HepG2 (cell line): ENCODE data around the gene CLEC3A. TPM values are rescaled to one million over a fixed set of nuclear protein-coding genes. Genes with fewer than 3 reads are reported as not detected.

ENCODE experiments used
- ARNTL ChIP-seq: sonication (generic); formaldehyde crosslinking; IDR thresholded peaks from 2 replicates; pipeline ENCODE4 v1.4.0; 2020; ENCODE audit warnings: mild to moderate bottlenecking, missing genetic modification reagents
- ATRX ChIP-seq: sonication (generic); formaldehyde crosslinking; IDR thresholded peaks from 2 replicates; pipeline ENCODE4 v1.4.0; 2020; ENCODE audit warnings: missing genetic modification reagents, borderline replicate concordance
- HCFC1 ChIP-seq: fragments of 150-350 bp; IDR thresholded peaks from 2 replicates; pipeline ENCODE4 v1.6.1; 2014; ENCODE audit warnings: low read depth, low read length
- IKZF1 ChIP-seq: fragments of 450-650 bp; IDR thresholded peaks from 2 replicates; pipeline ENCODE4 v1.7.1; 2016
- MAFF ChIP-seq: IDR thresholded peaks from 2 replicates; pipeline ENCODE4 v1.6.1; 2011; ENCODE audit warnings: low read depth, low read length, improper control_type of control experiment
- MLLT10 ChIP-seq: sonication (generic); formaldehyde crosslinking; IDR thresholded peaks from 2 replicates; pipeline ENCODE4 v1.4.0; 2020; ENCODE audit warnings: missing genetic modification reagents
- PCBP2 ChIP-seq: fragments of 200-400 bp; formaldehyde crosslinking; optimal IDR thresholded peaks from 2 replicates; pipeline ENCODE3; 2018; ENCODE audit warnings: low read length, low read depth; ENCODE audit not compliant: poor library complexity, severe bottlenecking
- RBFOX2 ChIP-seq: fragments of 200-400 bp; formaldehyde crosslinking; IDR thresholded peaks from 2 replicates; pipeline ENCODE4 v1.6.1; 2017; ENCODE audit warnings: low read depth, mild to moderate bottlenecking, low read length
- SALL2 ChIP-seq: sonication (generic); formaldehyde crosslinking; IDR thresholded peaks from 2 replicates; pipeline ENCODE4 v1.8.1; 2023; ENCODE audit warnings: mild to moderate bottlenecking, missing genetic modification reagents, inconsistent platforms
- SOX6 ChIP-seq, 2 experiments: fragments of 450-650 bp in 1 of 2; sonication (generic) in 1 of 2; formaldehyde crosslinking in 1 of 2; IDR thresholded peaks; 2 replicates each; pipeline versions ENCODE4 v1.4.0 to v1.6.1; 2017 to 2020; ENCODE audit warnings: antibody characterized with exemption in 1 of 2, mild to moderate bottlenecking in 1 of 2, missing genetic modification reagents in 1 of 2
- ZNF317 ChIP-seq: sonication (generic); formaldehyde crosslinking; IDR thresholded peaks from 2 replicates; pipeline ENCODE4 v1.5.0; 2020; ENCODE audit warnings: mild to moderate bottlenecking, missing genetic modification reagents
- ZNF510 ChIP-seq: sonication (generic); formaldehyde crosslinking; IDR thresholded peaks from 2 replicates; pipeline ENCODE4 v1.4.0; 2020; ENCODE audit warnings: low read depth, mild to moderate bottlenecking, missing genetic modification reagents
- ZNF790 ChIP-seq: sonication (generic); formaldehyde crosslinking; IDR thresholded peaks from 2 replicates; pipeline ENCODE4 v1.8.0; 2022; ENCODE audit warnings: missing genetic modification reagents, mild to moderate bottlenecking, borderline replicate concordance
- polyA plus RNA-seq, 8 experiments: library from polyadenylated mRNA; depleted of rRNA in 3 of 8; stranded (reverse) in 7 of 8; unstranded in 1 of 8; fragments of >200 nt; fragmentation: Illumina TruSeq in 4 of 8; extraction: Trizol in 4 of 8; gene quantifications; 2 replicates each; pipeline versions ENCODE4 v1.2.1 to v1.2.3, GENCODE V29; 2011 to 2016; ENCODE audit warnings: low read depth in 4 of 8, missing spikeins in 1 of 8, mixed read lengths in 1 of 8; ENCODE audit not compliant: insufficient read depth in 1 of 8
- total RNA-seq, 5 experiments: library from RNA; depleted of rRNA; stranded (reverse); fragments of >200 nt; fragmentation: Illumina TruSeq; extraction: Trizol; gene quantifications; 2 replicates each; pipeline ENCODE4 v1.2.3, GENCODE V29; 2016; ENCODE audit warnings: low read depth in 1 of 5
- TF ChIP-seq, protein P1 (sequence below): sonication (generic); formaldehyde crosslinking; conservative IDR thresholded peaks from 2 replicates; pipeline ENCODE4 v1.4.0; 2020; ENCODE audit warnings: mild to moderate bottlenecking, missing genetic modification reagents, moderate library complexity
- TF ChIP-seq, protein P2 (sequence below): IDR thresholded peaks from 2 replicates; pipeline ENCODE4 v1.4.0; 2020; ENCODE audit warnings: mild to moderate bottlenecking, missing genetic modification reagents
- TF ChIP-seq, protein P3 (sequence below): IDR thresholded peaks from 2 replicates; pipeline ENCODE4 v1.6.1; 2016; ENCODE audit warnings: missing compliant biosample characterization, missing genetic modification reagents, borderline replicate concordance
- TF ChIP-seq, protein P4 (sequence below): sonication (generic); formaldehyde crosslinking; IDR thresholded peaks from 2 replicates; pipeline ENCODE4 v1.5.1; 2020; ENCODE audit warnings: missing genetic modification reagents, mild to moderate bottlenecking, borderline replicate concordance
- TF ChIP-seq, protein P5 (sequence below): IDR thresholded peaks from 2 replicates; pipeline ENCODE4 v1.6.1; 2016; ENCODE audit warnings: control low read depth

CLEC3A gene
- total and polyA plus RNA-seq, 2 of the 13 experiments (the other 11 are each of a cell fraction or from before 2014, with no cell fraction given), result not detected

DNA sequence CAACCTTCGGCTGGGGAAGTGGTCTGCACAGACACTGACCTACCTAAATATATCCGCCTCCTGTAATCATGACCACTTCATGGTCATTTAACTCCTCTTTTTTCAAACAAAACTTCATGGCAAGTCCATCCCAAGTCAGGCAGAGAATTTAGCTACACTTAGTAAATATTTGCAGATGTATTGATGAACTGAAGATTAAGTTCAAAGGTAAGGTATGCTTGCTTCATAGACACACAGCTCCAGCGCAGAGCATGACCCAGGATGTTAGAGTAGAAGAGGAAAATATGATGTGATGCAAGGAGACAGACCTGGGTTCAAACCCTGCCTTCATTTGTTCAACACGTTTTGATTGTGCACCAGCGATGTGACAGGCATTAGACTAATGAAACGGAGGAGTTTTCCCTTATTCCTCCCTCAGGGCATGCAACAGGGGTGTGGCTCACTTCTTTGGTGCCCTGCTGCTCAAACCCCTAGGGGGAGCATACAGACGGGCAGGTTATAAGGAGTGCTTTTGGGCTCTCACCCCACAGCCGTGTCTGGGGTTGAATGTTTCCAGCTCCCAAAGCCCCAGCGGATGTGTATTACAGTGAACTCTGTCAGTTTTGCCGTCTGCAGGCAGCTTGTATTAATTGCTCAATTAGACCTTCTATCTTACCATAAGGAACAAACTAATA, 23.9 kb upstream of the CLEC3A start (continued):
- TF ChIP-seq, protein P1, sequence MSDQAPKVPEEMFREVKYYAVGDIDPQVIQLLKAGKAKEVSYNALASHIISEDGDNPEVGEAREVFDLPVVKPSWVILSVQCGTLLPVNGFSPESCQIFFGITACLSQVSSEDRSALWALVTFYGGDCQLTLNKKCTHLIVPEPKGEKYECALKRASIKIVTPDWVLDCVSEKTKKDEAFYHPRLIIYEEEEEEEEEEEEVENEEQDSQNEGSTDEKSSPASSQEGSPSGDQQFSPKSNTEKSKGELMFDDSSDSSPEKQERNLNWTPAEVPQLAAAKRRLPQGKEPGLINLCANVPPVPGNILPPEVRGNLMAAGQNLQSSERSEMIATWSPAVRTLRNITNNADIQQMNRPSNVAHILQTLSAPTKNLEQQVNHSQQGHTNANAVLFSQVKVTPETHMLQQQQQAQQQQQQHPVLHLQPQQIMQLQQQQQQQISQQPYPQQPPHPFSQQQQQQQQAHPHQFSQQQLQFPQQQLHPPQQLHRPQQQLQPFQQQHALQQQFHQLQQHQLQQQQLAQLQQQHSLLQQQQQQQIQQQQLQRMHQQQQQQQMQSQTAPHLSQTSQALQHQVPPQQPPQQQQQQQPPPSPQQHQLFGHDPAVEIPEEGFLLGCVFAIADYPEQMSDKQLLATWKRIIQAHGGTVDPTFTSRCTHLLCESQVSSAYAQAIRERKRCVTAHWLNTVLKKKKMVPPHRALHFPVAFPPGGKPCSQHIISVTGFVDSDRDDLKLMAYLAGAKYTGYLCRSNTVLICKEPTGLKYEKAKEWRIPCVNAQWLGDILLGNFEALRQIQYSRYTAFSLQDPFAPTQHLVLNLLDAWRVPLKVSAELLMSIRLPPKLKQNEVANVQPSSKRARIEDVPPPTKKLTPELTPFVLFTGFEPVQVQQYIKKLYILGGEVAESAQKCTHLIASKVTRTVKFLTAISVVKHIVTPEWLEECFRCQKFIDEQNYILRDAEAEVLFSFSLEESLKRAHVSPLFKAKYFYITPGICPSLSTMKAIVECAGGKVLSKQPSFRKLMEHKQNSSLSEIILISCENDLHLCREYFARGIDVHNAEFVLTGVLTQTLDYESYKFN, result peak; percentile 50
- TF ChIP-seq, protein P2, sequence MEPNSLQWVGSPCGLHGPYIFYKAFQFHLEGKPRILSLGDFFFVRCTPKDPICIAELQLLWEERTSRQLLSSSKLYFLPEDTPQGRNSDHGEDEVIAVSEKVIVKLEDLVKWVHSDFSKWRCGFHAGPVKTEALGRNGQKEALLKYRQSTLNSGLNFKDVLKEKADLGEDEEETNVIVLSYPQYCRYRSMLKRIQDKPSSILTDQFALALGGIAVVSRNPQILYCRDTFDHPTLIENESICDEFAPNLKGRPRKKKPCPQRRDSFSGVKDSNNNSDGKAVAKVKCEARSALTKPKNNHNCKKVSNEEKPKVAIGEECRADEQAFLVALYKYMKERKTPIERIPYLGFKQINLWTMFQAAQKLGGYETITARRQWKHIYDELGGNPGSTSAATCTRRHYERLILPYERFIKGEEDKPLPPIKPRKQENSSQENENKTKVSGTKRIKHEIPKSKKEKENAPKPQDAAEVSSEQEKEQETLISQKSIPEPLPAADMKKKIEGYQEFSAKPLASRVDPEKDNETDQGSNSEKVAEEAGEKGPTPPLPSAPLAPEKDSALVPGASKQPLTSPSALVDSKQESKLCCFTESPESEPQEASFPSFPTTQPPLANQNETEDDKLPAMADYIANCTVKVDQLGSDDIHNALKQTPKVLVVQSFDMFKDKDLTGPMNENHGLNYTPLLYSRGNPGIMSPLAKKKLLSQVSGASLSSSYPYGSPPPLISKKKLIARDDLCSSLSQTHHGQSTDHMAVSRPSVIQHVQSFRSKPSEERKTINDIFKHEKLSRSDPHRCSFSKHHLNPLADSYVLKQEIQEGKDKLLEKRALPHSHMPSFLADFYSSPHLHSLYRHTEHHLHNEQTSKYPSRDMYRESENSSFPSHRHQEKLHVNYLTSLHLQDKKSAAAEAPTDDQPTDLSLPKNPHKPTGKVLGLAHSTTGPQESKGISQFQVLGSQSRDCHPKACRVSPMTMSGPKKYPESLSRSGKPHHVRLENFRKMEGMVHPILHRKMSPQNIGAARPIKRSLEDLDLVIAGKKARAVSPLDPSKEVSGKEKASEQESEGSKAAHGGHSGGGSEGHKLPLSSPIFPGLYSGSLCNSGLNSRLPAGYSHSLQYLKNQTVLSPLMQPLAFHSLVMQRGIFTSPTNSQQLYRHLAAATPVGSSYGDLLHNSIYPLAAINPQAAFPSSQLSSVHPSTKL (CRISPR knock-in tag), result peak; percentile 72
- TF ChIP-seq SOX6 (IDR thresholded peaks at IDR 0.05), result no peak
- 0 out of 2 replicates have a peak, but pooled peaks have one; percentile 17 for TF ChIP-seq SOX6 (CRISPR knock-in tag; IDR thresholded peaks at IDR 0.05)
- TF ChIP-seq, protein P3, sequence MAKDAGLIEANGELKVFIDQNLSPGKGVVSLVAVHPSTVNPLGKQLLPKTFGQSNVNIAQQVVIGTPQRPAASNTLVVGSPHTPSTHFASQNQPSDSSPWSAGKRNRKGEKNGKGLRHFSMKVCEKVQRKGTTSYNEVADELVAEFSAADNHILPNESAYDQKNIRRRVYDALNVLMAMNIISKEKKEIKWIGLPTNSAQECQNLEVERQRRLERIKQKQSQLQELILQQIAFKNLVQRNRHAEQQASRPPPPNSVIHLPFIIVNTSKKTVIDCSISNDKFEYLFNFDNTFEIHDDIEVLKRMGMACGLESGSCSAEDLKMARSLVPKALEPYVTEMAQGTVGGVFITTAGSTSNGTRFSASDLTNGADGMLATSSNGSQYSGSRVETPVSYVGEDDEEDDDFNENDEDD (CRISPR knock-in tag), result no peak
- TF ChIP-seq ZNF317, result no peak
- TF ChIP-seq ZNF510, result no peak
- TF ChIP-seq, protein P4, sequence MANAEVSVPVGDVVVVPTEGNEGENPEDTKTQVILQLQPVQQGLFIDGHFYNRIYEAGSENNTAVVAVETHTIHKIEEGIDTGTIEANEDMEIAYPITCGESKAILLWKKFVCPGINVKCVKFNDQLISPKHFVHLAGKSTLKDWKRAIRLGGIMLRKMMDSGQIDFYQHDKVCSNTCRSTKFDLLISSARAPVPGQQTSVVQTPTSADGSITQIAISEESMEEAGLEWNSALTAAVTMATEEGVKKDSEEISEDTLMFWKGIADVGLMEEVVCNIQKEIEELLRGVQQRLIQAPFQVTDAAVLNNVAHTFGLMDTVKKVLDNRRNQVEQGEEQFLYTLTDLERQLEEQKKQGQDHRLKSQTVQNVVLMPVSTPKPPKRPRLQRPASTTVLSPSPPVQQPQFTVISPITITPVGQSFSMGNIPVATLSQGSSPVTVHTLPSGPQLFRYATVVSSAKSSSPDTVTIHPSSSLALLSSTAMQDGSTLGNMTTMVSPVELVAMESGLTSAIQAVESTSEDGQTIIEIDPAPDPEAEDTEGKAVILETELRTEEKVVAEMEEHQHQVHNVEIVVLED, result no peak
- no peak for TF ChIP-seq IKZF1
- no peak for TF ChIP-seq RBFOX2
- no peak for TF ChIP-seq ATRX
- no peak for TF ChIP-seq PCBP2
- TF ChIP-seq, protein P5, sequence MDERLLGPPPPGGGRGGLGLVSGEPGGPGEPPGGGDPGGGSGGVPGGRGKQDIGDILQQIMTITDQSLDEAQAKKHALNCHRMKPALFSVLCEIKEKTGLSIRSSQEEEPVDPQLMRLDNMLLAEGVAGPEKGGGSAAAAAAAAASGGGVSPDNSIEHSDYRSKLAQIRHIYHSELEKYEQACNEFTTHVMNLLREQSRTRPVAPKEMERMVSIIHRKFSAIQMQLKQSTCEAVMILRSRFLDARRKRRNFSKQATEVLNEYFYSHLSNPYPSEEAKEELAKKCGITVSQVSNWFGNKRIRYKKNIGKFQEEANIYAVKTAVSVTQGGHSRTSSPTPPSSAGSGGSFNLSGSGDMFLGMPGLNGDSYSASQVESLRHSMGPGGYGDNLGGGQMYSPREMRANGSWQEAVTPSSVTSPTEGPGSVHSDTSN (CRISPR knock-in tag), result no peak
- no peak for TF ChIP-seq ARNTL (CRISPR knock-in tag)
- TF ChIP-seq HCFC1, result no peak
- no peak for TF ChIP-seq SALL2 (CRISPR knock-in tag)
- TF ChIP-seq ZNF790 (CRISPR knock-in tag), result no peak
- no peak for TF ChIP-seq MLLT10 (CRISPR knock-in tag)
- no peak for TF ChIP-seq MAFF
